ENCODE results near the gene DTYMK.

DNA sequence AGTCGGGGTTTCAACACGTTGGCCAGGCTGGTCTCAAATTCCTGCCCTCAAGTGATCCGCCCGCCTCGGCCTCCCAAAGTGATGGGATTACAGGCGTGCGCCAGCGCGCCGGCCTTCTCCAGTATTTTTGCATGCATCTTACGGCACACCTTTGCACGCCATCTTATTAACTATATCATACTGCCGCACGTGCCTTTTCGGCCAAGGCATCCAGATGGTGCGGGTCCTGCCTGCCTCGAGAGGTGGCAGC is 14.5 kb upstream of the DTYMK start:
- TF ChIP-seq HEYL (CRISPR knock-in tag; IDR thresholded peaks at IDR 0.05) (no peak), JUN (IDR thresholded peaks at IDR 0.05) (no peak)
- TF ChIP-seq, protein P1, sequence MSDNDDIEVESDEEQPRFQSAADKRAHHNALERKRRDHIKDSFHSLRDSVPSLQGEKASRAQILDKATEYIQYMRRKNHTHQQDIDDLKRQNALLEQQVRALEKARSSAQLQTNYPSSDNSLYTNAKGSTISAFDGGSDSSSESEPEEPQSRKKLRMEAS (IDR thresholded peaks at IDR 0.05) = peak; percentile 96; the same call in 1 of the 2 replicates

Data from A549 (cell line).